ENCODE measurements around the gene SKI.

DNA sequence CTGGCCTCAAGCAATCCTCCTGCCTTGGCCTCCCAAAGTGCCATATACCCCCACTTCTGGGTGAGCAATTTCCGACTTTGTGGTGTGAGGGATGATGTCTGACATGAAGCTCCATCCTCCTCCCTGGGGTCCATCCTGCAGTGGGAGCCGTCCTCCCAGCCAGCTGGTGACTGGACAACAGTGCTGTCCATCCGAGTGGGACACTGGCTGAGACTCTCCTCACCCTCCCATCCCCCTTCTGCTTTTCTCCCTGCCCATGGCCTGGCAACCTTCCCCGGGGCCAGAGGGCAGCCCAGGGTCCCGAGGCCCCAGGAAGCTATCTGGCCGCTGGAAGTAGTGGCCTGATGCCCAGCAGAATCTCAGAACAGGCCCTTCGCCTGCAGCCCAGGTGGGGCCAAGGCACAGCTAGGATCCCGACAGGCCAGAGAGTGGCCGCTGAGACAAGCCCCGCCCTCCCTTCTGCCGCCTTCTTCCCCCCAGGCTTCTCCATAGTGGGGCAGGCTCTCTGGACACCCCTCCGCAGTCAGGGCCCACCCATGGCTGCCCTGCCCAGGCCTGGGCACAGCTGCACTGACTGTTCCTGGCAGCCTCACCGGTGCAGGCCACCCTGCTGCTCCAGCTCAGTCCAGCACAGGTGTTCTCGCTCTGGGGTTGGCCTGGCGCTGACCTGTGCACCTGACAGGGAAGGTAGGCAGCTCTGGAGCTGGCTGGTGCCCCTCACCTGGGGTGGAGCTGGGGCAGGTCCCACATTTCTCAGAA is 25.1 kb upstream of the SKI start:
- TF ChIP-seq EZH2 (IDR thresholded peaks at IDR 0.05) (no peak), FOXP2 (optimal IDR thresholded peaks at IDR 0.05; ENCODE audit: control extremely low read depth, extremely low read length, insufficient read depth) (no peak), POLR2AphosphoS5 (IDR thresholded peaks at IDR 0.05; ENCODE audit: borderline replicate concordance, low read depth, low read length) (no peak)

All from SK-N-MC (cell line).